Right forelimb (tissue), 1 donor: ENCODE data around the gene SH2D1A.
"Not testable (repeated sequence)": the region's sequence is repeated elsewhere in the genome, so short reads cannot be mapped to it uniquely, and the experiment has no call there.

Source experiments
- DNase-seq: peaks from one replicate; pipeline ENCODE4 v3.0.0-alpha.2; 2018

The SH2D1A gene

GRCh38 chrX:124346117-124346876, at the start of gene SH2D1A:
TSS of gene SH2D1A (plus strand) at chrX:124346563. CDS start at chrX:124346643, 80 bp downstream.
- no peak for DNase-seq

DNA sequence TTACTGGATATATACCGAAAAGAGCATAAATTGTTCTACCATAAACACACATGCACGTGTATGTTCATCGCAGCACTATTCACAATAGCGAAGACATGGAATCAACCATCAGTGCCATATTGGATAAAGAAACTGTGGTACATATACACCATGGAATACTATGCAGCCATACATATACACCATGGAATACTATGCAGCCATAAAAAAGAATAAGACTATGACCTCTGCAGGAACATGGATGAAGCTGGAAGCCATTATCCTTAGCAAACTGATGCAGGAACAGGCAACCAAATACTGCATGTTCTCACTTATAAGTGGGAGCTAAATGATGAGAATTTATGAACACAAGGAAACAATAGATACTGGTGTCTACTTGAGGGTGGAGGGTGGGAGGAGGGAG, 47.0 kb upstream of the SH2D1A start:
- DNase-seq, result not testable (repeated sequence)

- DNase-seq, result no peak
Observed at GRCh38 chrX:124300405-124300804, 46.0 kb upstream of the SH2D1A start.

DNA sequence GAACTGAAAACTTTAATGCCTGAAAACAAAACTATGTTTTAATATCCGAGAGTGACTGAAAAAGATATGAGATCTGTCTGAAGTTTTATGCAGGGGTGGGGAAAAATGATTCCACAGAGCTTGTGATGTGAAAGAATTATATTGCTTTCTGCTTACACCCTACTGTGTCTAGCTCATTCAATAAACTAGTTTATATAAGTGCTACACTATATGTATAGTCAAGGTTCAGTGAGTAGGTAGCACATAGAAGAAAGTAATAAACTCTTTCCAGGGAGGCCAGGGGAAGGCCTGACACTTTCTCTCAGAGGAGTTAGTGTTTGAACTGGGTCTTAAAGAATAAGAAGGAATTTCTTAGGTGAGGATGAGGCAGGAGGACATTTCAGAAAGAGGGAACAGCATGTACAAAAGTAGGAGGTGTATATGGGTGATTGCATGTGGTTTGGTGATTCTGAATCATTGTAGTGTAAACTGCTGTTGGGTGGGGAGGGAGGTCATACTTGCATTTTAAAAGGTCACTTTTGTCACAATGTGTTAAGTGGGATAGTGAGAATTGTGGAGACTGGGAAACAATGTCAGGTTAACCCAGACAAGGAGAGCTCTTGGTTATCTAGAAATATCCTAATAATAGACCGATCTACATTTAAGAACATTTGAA, 39.0 kb upstream of the SH2D1A start:
- DNase-seq, result no peak

- no peak for DNase-seq
Observed at GRCh38 chrX:124325732-124326131, 20.6 kb upstream of the SH2D1A start.

- no peak for DNase-seq
Observed at GRCh38 chrX:124328765-124329164, 17.6 kb upstream of the SH2D1A start.

- DNase-seq, result no peak
Observed at GRCh38 chrX:124332481-124333424, 13.6 kb upstream of the SH2D1A start, which contains the start of gene TEX13D. TSS of gene TEX13D (plus strand) at chrX:124332660. CDS start at chrX:124332918, 258 bp downstream.

DNA sequence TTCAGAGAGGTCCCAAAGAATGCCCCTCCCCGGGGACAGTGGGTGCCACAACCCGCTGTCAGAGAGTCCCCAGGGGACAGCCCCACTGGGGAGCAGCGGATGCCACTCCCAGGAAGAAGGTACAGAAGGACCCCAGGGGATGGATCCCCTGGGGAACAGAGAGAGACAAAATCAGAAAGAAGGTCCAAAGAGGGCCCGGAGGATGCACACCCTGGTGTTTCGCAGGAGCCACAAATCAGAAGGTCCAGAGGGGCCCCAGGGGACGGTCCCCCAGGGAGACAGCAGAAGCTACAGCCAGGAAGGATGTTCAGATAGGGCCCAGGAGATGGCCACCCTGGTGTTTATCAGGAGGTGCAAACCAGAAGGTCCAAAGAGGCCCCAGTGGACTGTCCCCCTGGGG, 12.5 kb upstream of the SH2D1A start:
- DNase-seq, result no peak

- DNase-seq, result not testable (repeated sequence)
Observed at GRCh38 chrX:124334555-124334954, 11.8 kb upstream of the SH2D1A start.

DNA sequence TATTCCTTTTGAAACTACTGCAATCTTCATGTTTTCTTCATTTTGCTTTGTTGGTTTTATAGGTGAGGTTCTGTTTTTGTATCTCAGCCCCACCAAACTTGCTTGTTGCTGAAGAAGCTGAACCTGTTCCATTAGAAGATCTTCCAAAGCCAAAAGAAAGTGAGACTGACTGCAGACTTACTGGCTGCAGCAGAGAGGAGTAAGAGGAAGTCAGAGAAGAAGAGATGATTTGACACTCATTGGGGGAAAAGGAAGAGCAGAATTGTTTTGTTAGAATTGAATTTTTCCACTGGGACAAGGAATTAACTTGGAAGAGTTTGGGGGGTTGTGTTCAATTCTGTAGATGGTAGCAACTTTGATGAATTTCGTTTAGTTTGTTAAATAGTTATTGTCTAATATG, 10.8 kb upstream of the SH2D1A start:
- DNase-seq, result no peak

DNA sequence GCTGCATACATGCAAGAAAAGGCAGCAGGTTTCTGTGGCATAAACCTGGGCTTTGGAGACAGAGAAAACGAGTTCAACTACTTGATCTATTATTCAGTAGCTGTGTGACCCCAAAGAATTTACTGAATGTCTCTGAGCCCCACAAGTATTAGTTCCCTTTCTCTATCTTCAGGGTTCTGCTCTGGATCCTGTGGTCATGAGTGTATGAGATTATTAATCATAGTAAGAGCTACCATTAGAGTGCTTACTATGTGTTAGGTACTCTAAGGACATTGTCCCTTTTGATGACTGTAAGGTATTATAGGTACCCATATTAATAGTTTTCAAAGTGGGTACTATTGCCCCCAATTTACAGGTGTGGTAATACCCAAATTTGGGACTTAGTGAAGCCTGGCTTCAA, 8.4 kb upstream of the SH2D1A start:
- DNase-seq, result no peak

GRCh38 chrX:124338733-124339514, 7.4 kb upstream of the SH2D1A start:
- DNase-seq, result no peak

DNA sequence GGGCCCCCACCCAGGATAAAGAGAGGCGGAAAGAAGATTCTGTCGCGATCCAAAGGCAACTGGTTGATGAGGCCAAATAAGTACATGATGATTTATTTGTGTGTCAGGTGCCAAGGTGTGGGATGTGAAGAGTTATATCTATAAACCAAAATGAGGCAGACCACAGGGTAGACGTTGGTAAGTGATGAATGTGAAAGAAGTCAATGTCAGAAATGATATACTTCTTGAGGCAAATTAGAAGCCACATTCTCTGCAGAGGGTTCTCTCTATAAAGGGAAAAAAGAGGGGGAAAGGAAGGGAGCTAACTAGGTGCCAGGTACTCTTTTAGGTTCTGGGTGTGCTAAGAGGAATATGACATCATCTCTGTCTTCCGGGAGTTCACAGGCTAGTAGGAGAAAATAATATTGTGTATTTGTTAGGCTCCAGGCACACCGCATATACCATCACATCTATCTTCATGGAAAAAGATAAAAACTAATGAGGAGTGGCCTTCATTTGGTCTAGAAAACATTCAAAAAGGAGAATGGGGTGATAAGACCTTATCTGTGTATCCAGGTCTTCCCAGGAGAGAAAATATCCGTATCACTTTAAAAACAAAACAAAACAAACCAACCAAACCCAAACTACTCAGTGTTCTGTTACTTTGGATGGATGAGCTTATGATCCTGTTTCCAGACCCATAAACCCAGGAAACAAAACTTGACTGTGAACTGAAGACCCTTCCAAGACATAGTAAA, 4.8 kb upstream of the SH2D1A start:
- no peak for DNase-seq

DNA sequence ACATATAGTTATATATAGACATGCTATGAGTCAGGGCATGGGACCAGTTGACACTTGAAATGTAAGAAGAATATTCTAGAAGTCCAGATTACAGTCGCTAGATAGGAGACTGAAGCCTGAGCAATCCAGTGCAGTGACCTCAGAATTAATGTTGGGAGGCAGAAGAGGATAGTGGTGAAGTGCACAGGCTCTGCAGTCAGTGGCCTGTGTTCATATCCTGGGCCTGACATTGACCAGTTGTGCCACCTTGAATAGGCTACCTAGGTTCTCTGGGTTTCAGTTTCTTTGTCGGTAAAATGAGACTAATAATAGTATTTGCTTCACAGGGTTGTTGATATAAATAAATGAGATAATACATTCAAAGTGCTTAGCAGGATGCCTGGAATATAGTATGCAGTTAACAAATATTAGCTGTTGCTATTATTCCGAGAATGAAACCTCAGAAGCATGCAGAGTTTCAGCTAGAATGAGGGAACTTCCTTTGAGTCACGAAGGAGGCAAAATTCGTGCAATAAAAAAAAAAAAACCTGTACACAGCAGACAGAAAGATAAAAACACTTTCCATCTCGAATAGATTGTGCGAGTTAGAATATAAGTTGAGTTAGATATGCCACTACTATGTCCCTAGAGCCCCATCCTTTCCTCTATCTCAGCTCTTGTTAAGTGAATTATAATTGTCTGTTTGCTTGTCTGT, 4.0 kb upstream of the SH2D1A start:
- DNase-seq, result no peak

DNA sequence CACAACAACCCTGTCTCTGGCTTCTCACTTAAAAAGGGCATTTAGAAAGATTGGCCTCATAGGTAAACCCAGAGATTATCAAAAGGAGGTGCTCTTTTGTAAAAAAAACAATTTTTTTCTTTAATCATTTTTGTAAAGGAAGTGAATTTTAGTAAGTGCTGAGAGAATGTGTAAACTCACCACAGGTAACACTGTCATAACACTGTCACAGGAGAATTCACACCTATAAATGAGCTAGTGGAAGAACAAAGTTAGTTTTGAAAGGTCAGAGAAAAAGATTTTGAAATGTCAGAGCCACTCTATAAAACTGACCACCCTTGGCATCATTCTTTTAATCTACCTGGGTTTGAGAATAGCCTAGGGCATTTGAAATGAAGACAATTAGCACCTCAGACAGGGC, 3.3 kb upstream of the SH2D1A start:
- no peak for DNase-seq

GRCh38 chrX:124344246-124344645, 2.1 kb upstream of the SH2D1A start:
- no peak for DNase-seq

- DNase-seq, result no peak
Observed at GRCh38 chrX:124346877-124347241, 496 bp downstream of the SH2D1A start.

- DNase-seq, result no peak
Observed at GRCh38 chrX:124347242-124347641, 879 bp downstream of the SH2D1A start.

- DNase-seq, result no peak
Observed at GRCh38 chrX:124348182-124348581, 1.8 kb downstream of the SH2D1A start.

GRCh38 chrX:124348885-124349453, 2.6 kb downstream of the SH2D1A start:
- DNase-seq, result no peak

- DNase-seq, result no peak
Observed at GRCh38 chrX:124354648-124355047, 8.3 kb downstream of the SH2D1A start.
